SKM-1 (cell line): ENCODE measurements around the gene CDH23.

ENCODE experiments used
- DNase-seq: peaks from one replicate; lab custom pipeline; 2025; ENCODE audit not compliant: unreplicated experiment; lab: John Stamatoyannopoulos, UW

Gene CDH23

GRCh38 chr10:71512312-71512711 is 115.6 kb downstream of the CDH23 start:
- no peak for DNase-seq

DNA sequence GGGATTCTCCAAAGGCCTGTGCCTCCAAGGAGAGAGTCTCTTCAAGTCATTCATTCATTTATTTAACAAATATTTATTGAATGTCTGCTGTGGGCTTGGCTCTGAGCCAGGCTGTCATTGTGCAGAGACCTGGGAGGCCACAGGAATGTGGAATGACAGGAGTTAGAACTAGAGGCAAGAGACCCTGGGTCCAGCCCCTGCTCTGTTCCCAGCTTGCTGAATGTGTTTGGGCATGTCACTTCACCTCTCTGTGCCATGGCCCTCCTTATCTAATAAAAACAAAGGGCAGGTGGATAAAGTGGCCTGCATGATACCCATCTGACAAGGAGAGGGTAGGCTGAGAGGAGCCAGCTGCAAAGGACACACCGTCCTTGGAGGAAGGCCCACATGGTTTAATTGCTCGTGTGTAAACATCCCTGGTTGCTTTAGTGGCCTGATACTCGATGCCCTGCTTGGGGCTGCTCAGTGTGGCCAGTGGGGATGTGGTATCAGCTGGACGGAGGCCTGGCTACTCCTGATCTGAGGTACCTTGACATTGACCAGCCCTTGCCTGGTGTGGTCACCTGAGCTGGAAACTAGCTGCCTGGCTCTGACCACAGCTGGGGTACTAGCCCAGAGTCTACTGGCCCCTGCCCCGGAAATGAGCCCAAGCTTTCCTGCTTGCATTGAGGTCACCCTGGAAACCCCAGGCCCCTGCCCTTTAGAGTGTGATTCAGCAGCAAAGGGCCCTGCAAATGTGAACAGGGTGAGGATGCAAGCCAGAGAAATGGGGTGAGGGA is 116.2 kb downstream of the CDH23 start:
- no peak for DNase-seq

GRCh38 chr10:71513540-71513853 is 116.8 kb downstream of the CDH23 start:
- DNase-seq = no peak

DNA sequence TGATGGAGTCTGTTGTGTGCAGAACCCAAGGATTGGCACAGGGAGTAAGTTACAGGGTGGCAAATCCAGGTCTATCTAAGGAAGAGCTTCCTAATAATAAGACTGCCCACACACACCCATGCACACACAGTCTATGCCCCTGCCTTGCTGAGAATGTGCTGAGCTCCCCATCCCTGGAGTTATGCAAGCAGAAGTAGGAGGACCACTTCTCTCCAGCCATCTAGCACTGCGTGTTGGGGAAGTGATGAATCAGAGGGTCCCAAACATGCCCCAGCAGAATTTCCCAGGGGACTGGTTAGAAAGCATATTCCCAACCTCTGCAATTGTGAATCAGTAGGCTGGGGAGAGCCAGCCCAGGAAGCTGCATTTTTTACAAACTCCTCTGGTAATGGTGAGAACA is 117.2 kb downstream of the CDH23 start:
- no peak for DNase-seq

- DNase-seq = no peak
Observed at GRCh38 chr10:71515531-71516172, 118.9 kb downstream of the CDH23 start.

- no peak for DNase-seq
Observed at GRCh38 chr10:71516890-71517289, 120.2 kb downstream of the CDH23 start.

- DNase-seq = no peak
Observed at GRCh38 chr10:71517298-71518169, 120.8 kb downstream of the CDH23 start.

DNA sequence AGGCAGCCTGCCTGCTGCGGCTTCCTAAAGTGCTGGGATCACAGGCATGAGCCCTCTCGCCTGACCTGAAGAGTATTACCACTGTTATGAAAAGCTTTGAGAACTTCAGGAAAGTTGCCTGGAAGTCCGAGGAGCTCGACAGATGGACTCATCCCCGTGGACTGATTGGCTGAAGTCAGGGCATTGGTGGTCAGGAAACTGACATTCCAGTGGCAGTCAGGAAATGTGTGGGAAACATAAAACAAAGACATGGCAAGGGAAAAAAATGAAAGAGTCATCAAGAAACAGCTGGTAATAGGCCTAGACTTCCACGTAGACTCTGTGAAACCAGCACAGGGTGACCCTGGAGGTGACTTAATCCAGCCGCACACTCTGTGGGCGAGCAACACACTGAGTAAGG is 123.3 kb downstream of the CDH23 start:
- DNase-seq = no peak

DNA sequence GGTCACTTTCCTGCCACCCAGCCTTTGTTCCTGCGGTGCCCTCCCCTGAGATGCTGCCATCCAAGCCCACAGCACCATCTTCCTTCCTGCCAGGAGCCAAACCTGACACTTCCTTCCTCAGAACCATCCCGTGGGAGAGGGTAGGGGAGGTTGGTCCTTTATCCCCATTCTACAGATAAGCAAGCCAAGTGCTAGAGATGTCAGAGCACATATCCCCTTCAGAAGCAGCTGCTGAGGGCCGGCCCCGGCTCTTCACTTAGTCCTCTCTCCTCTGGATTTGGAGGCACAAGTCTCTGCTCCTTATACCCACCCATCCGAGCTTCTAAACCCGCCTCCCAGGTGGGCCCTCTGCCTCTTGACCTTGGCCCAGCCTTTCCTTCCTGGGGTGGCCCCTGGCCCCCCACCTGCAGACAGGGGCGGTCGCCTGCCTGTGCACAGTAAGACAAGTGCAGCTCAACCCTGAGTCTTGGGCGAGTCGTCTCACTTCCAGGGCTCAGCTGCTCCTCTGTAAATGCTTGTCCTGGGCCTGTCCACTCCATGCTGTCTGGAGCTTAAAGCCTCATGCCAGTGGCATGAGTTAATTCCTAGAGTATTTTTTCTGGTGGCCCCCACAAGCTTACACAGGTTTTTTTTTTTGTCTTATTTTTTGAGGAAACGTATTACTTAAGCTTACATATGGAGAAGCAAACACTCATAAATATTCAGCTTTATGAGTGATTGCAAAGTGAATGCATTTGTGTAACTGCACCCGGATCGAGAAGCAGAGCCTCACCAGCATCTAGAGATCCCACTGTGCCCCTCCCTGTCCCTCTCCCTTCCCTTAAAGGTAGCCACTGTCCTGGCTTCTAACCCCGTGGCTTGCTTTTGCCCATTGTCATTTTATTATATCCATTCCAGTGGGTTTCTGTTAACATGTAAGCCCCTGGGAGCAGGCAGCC is 125.1 kb downstream of the CDH23 start:
- no peak for DNase-seq

DNA sequence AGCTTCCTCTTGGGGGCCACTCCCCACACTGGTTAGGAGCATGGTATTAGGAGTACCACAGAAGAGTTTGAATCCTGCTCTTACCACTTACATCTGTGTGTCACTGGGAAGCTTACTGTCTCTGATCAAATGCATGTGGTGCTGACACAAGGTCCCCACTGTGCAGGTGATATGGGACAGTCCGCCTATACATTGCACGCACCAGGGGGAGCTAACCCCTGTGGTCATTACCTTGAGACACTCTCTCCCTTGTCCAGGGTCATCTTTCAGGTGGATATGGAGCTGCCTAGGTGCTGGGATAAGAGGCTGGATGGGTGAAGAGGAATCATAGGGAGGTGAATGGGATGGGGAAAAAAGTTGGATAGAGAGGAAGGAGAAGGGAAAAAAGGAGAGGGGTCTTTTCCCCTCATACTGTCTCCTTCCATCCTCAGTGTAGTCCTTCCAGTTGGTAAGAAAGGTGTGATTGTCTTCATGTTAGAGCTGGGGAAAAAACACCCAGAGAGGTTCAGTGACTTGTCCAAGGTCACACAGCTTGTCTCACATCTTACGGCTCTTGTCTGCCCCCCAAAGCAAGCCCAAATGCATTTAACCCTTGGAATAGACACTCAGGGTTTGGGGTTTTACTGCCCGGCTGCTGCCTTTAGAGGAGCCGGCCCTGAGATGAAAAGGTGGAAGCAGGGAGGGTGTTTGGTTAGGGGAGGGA is 125.9 kb downstream of the CDH23 start:
- DNase-seq = no peak

DNA sequence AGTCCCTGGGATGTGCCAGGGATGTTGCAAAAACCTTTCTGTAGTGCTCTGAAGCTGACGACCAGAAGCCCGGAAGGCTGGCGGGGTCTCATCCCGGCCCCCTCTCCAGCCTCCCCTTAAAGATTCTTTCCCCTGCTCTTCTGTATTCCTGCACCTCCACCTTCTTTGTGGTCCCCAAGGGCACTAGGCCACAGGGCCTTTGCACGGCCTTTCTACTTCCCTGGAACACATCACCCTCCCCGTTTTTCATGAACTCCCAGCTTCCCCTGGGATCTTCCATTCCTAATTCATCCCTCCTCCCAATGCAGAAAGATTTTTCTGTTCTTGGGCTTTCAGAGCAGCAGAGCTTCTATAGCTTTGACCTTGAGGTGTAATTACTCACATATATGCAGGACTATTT is 127.0 kb downstream of the CDH23 start:
- DNase-seq = no peak

DNA sequence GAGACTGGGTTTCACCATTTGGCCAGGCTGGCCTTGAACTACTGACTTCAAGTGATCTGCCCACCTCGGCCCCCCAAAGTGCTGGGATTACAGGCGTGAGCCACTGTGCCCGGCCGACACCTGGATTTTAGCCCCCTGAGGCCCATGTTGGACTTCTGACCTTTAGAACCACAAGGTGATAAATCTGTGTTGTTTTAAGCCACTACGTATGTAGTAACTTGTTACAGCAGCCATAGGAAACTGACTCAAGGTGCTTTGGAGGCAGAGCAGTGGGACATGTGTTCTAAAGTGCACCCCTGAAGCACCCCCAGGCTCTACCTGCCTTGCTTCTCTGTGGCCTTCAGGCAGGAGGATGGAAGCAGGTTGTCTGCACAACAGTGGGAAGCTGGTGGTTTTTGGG is 128.4 kb downstream of the CDH23 start:
- no peak for DNase-seq

- no peak for DNase-seq
Observed at GRCh38 chr10:71525721-71526120, 129.0 kb downstream of the CDH23 start.

- DNase-seq = no peak
Observed at GRCh38 chr10:71526653-71527052, 129.9 kb downstream of the CDH23 start.

DNA sequence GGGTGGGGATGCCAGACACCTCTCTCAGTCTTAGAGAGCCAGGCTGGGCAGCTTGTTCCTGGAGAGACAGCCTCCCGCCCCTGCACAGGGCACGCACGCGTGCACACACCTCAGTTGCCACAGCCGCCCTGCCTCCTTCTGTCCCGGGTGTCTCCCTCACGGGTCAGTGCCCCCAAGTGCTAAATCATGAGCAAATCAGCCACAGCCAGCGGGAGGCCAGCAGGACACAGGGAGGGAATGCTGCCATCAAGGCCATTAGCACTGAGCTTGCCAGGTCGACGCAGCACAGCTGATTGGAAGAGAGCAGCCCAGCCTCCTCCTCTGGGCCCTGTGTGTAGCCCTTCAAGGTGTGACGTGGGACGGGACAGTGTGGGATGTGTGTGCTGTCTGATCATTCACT is 130.4 kb downstream of the CDH23 start:
- no peak for DNase-seq

GRCh38 chr10:71528371-71529206 is 131.9 kb downstream of the CDH23 start:
- no peak for DNase-seq

DNA sequence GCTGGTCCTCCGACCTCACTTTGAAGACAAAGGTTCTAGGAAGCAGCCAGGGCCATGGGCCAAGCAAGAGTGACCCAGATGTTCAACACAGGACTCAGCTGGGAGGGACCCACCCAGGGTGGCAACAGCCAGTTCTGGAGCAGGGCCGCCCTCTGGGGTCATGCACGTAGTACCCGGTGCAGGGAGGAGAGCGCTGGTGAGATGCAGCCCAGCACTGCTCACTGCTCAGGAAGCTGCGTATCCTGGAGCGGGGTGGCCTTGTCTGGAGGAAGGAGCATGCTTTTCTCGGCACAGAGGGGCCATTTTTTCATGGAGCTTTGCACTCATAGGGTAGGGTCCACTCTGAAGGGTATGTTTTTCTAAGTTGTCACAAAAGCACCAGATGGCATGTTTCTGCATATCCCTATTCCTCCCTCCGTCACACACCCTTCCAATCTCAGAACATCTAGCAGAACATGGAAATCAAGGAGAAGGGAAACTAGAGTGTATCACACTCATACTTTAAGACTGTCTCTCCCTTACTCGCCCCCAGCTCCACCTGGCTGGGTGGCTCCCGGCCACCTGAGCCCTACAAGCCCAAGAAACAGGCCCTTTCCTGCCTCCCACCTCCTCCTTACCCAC is 132.6 kb downstream of the CDH23 start:
- DNase-seq = no peak

DNA sequence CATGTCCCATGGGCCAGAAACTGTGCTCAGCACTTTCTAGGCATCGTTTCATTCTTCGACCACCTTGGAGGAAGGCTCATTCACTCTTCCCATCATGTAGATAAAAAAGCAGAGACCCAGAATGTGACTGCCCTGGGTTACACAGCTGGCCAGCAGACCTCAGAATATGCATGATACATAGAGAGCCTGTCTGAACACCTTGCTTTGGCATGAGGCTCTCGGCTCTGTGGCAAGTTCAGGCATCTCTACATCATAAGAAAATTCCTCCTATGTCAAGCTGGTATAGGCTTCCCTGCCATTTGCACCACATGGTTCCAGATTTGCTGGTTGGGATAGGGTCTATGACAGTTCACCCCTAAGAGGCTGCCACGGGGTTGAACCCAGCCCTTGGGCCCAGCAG is 134.1 kb downstream of the CDH23 start:
- DNase-seq = no peak
